ENCODE measurements around the gene NXPE3. TPM values are rescaled to one million over a fixed set of nuclear protein-coding genes. Genes with fewer than 3 reads are reported as not detected.

Gene NXPE3
- total and polyA plus RNA-seq, 3 donors from 2014 or later = 11.7 to 17.0 (median 14.6) TPM

GRCh38 chr3:101842935-101843330 is 63.9 kb downstream of the NXPE3 start:
- Histone ChIP-seq H3K4me3 (no peak overlapping the region), H3K36me3 (ENCODE audit: low read depth, missing control alignments) (no peaks in the 10 kb centered on the region), H3K27ac (no peak overlapping the region), H3K27me3 (no peaks in the 10 kb centered on the region), H3K4me1 (no peaks in the 10 kb centered on the region), H3K9me3 (no peaks in the 10 kb centered on the region)
- intact Hi-C loops (cut with DNase I; ENCODE audit: low total_unique reads) = no loop called here
- DNase-seq = no peak
- no peak for TF ChIP-seq POLR2A (IDR thresholded peaks at IDR 0.05)
- TF ChIP-seq, protein P1, sequence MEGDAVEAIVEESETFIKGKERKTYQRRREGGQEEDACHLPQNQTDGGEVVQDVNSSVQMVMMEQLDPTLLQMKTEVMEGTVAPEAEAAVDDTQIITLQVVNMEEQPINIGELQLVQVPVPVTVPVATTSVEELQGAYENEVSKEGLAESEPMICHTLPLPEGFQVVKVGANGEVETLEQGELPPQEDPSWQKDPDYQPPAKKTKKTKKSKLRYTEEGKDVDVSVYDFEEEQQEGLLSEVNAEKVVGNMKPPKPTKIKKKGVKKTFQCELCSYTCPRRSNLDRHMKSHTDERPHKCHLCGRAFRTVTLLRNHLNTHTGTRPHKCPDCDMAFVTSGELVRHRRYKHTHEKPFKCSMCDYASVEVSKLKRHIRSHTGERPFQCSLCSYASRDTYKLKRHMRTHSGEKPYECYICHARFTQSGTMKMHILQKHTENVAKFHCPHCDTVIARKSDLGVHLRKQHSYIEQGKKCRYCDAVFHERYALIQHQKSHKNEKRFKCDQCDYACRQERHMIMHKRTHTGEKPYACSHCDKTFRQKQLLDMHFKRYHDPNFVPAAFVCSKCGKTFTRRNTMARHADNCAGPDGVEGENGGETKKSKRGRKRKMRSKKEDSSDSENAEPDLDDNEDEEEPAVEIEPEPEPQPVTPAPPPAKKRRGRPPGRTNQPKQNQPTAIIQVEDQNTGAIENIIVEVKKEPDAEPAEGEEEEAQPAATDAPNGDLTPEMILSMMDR (IDR thresholded peaks at IDR 0.05) = no peak
- 95 to 96% methylated on average over 3 of the region's 3 CpGs for WGBS, 2 donors

- Histone ChIP-seq H3K9me3 (no peaks in the 10 kb centered on the region), H3K4me1 (no peaks in the 10 kb centered on the region), H3K36me3 (ENCODE audit: low read depth, missing control alignments) (no peaks in the 10 kb centered on the region), H3K27ac (no peak overlapping the region), H3K4me3 (no peak overlapping the region), H3K27me3 (no peaks in the 10 kb centered on the region)
- WGBS, 2 donors = 97 to 98% methylated on average over 2 of the region's 2 CpGs
- TF ChIP-seq, protein P1 (IDR thresholded peaks at IDR 0.05) = no peak
- TF ChIP-seq POLR2A (IDR thresholded peaks at IDR 0.05) = no peak
- no peak for DNase-seq
- intact Hi-C loops (cut with DNase I; ENCODE audit: low total_unique reads) = no loop called here
These were observed 66.4 kb downstream of the NXPE3 start for GRCh38 chr3:101845425-101845824.

- TF ChIP-seq POLR2A (IDR thresholded peaks at IDR 0.05) = no peak
- TF ChIP-seq, protein P1 (IDR thresholded peaks at IDR 0.05) = no peak
- no peak overlapping the region for H3K4me3 ChIP-seq
- H3K4me1 ChIP-seq = no peaks in the 10 kb centered on the region
- H3K36me3 ChIP-seq (ENCODE audit: low read depth, missing control alignments) = no peaks in the 10 kb centered on the region
- DNase-seq = no peak
- intact Hi-C loops (cut with DNase I; ENCODE audit: low total_unique reads) = no loop called here
- 92% methylated on average over 2 of the region's 2 CpGs for WGBS, 2 donors
- no peak overlapping the region for H3K27ac ChIP-seq
- no peaks in the 10 kb centered on the region for H3K27me3 ChIP-seq
- H3K9me3 ChIP-seq = no peaks in the 10 kb centered on the region
These were observed 67.7 kb downstream of the NXPE3 start for GRCh38 chr3:101846709-101847108.

DNA sequence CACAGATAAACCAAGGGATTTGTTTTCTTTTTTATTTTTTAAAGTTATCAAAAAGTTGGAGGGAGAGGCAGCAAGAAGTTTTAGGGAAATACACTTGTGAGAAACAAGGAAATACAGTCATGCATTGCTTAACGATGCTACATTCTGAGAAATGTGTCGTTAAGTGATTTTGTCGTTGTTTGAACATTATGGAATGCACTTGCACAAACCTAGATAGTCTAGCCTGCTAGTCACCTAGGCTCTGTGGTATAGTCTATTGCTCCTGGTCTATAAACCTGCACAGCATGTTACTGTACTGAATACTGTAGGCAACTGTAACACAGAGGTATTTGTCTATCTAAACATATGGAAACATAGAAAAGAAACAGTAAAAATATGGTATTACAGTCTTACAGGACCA is 68.3 kb downstream of the NXPE3 start:
- no peak for DNase-seq
- Histone ChIP-seq H3K4me1 (no peaks in the 10 kb centered on the region), H3K9me3 (no peaks in the 10 kb centered on the region), H3K27ac (no peak overlapping the region), H3K27me3 (no peaks in the 10 kb centered on the region), H3K4me3 (no peak overlapping the region), H3K36me3 (ENCODE audit: low read depth, missing control alignments) (no peaks in the 10 kb centered on the region)
- intact Hi-C loops (cut with DNase I; ENCODE audit: low total_unique reads) = no loop called here
- 82 to 91% methylated on average over 3 of the region's 3 CpGs for WGBS, 2 donors
- TF ChIP-seq, protein P1 (IDR thresholded peaks at IDR 0.05) = no peak
- TF ChIP-seq POLR2A (IDR thresholded peaks at IDR 0.05) = no peak

DNA sequence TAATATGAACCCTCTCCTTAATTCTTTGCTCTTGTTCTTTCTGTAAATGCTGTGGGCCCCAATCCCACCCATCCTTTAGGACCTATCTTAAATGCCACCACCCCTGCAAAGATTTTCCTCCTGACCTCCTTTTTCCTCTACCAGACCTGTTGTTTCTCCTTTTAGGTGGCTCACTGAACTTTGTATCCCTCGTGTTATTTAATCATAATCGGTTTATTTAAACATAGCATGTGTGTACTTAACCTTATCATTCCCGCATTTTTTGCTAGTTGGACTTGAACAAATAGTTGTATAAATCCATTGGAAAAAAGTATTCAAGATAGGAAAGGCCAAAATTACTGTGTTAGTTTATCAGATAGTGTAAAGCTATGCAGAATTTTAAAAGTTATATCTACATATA is 69.3 kb downstream of the NXPE3 start:
- TF ChIP-seq POLR2A (IDR thresholded peaks at IDR 0.05) = no peak
- TF ChIP-seq, protein P1 (IDR thresholded peaks at IDR 0.05) = no peak
- Histone ChIP-seq H3K4me1 (no peaks in the 10 kb centered on the region), H3K27me3 (no peaks in the 10 kb centered on the region), H3K36me3 (ENCODE audit: low read depth, missing control alignments) (no peaks in the 10 kb centered on the region), H3K9me3 (no peaks in the 10 kb centered on the region), H3K27ac (peak overlapping the region; percentile 95 to 96), H3K4me3 (peak overlapping the region; percentile 75 to 87)
- no peak for DNase-seq
- intact Hi-C loops (cut with DNase I; ENCODE audit: low total_unique reads) = no loop called here
- 38 to 40% methylated on average over 3 of the region's 3 CpGs for WGBS, 2 donors

Data from testis (tissue), 3 donors.